MM.1S (cell line): ENCODE results near the gene YIPF3.

Experiments
- DNase-seq: peaks from one replicate; pipeline ENCODE4 v3.0.0-alpha.2; 2015
- H2AFZ ChIP-seq: fragments of 300-600 bp; sonication (generic); 2 replicates; pipeline ENCODE4 v1.6.0; 2016; ENCODE audit warnings: antibody characterized with exemption, low read length
- H3F3A ChIP-seq: fragments of 300-600 bp; sonication (generic); 2 replicates; pipeline ENCODE4 v1.6.1; 2016; ENCODE audit warnings: mild to moderate bottlenecking, antibody characterized with exemption, low read length, moderate library complexity, mixed read lengths; ENCODE audit not compliant: insufficient read depth
- H3K27ac ChIP-seq: fragments of 300-600 bp; sonication (generic); 2 replicates; pipeline ENCODE4 v1.5.1; 2016; ENCODE audit warnings: mild to moderate bottlenecking, low read length
- H3K27me3 ChIP-seq: fragments of 300-600 bp; sonication (generic); replicated peaks from 2 replicates; pipeline ENCODE4 v1.6.0; 2016; ENCODE audit warnings: low read length; ENCODE audit not compliant: insufficient read depth
- H3K36me3 ChIP-seq: fragments of 300-600 bp; sonication (generic); replicated peaks from 2 replicates; pipeline ENCODE4 v1.6.1; 2016; ENCODE audit warnings: mild to moderate bottlenecking, low read length, mixed read lengths; ENCODE audit not compliant: insufficient read depth
- H3K4me1 ChIP-seq: fragments of 300-600 bp; sonication (generic); 2 replicates; pipeline ENCODE4 v1.6.1; 2016; ENCODE audit warnings: low read length, mixed read lengths
- H3K4me2 ChIP-seq: fragments of 300-600 bp; sonication (generic); 2 replicates; pipeline ENCODE4 v1.6.0; 2016; ENCODE audit warnings: low read depth, low read length
- H3K4me3 ChIP-seq: fragments of 300-600 bp; sonication (generic); 2 replicates; pipeline ENCODE4 v1.5.1; 2016; ENCODE audit warnings: low read length, mixed read lengths
- H3K79me2 ChIP-seq: fragments of 300-600 bp; sonication (generic); 2 replicates; pipeline ENCODE4 v1.6.1; 2016; ENCODE audit warnings: mixed run types, low read length, mixed read lengths
- H3K9ac ChIP-seq: fragments of 300-600 bp; sonication (generic); 2 replicates; pipeline ENCODE4 v1.6.1; 2016; ENCODE audit warnings: low read length, mixed read lengths
- H3K9me2 ChIP-seq: fragments of 300-600 bp; sonication (generic); replicated peaks from 2 replicates; pipeline ENCODE4 v1.6.1; 2016; ENCODE audit warnings: mild to moderate bottlenecking, low read length, mixed read lengths; ENCODE audit not compliant: insufficient read depth
- H3K9me3 ChIP-seq: fragments of 300-600 bp; sonication (generic); replicated peaks from 2 replicates; pipeline ENCODE4 v1.6.1; 2016; ENCODE audit warnings: mild to moderate bottlenecking, low read length, mixed read lengths; ENCODE audit not compliant: insufficient read depth
- H4K20me1 ChIP-seq: fragments of 300-600 bp; sonication (generic); 2 replicates; pipeline ENCODE4 v1.6.1; 2016; ENCODE audit warnings: mild to moderate bottlenecking, low read length, moderate library complexity, mixed read lengths; ENCODE audit not compliant: insufficient read depth
- EZH2 ChIP-seq: fragments of 300-600 bp; sonication (generic); optimal IDR thresholded peaks from 2 replicates; pipeline ENCODE3; 2017; ENCODE audit warnings: low read depth, mild to moderate bottlenecking, antibody characterized with exemption, low read length, mixed read lengths
- EZH2phosphoT487 ChIP-seq: fragments of 300-600 bp; sonication (generic); IDR thresholded peaks from 2 replicates; pipeline ENCODE4 v1.6.1; 2018; ENCODE audit warnings: antibody characterized with exemption, low read length
- TF ChIP-seq, protein P1 (sequence below): fragments of 300-600 bp; sonication (generic); IDR thresholded peaks from 2 replicates; pipeline ENCODE4 v1.5.1; 2016; ENCODE audit warnings: antibody characterized with exemption, low read length, mixed read lengths

YIPF3 gene

DNA sequence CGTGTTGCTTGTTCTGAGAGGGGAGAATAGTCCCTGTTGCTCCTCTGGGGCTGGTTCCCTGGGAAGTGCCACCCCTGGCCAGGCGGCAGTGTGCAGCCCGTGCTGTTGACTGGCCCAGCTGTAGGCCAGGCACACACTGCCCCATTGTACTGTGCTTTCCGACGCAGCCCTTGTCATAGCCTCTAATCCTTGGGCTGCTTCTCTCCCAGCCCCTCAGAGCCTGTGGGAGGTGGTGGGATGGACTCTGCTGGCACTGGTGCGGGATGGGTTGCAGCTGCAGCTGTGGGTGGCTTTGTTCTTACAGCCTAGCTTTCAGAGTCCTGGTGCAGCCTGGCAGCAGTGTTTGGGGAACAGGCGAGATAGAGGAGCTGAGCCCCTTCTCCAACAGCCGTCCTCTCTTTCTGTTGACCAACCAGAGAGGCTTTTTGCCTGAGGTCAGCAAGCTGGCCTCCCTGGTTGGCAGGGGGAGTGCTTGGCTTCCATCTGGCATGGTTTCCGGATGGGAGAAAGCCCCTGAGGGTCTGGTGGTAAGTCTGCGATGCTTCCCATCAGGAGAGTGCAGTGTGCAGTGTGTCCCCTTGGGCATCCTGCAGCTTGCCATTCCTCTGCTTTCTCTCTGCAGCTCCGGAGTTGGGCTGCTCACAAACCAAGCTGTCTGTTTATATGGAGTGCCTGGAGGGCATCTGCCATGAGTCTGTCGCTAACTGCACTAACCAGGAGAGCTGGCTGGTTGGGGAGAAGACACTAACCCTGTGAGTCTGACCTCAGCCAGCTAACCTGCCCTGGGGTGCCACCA lies 27.3 kb downstream of the YIPF3 start:
- no peaks in the 10 kb centered on the region for H3F3A ChIP-seq

GRCh38 chr6:43488667-43489276 lies 28.0 kb downstream of the YIPF3 start:
- DNase-seq = no peak
- H3K9me3 ChIP-seq = no peaks in the 10 kb centered on the region
- no peaks in the 10 kb centered on the region for H3K4me1 ChIP-seq
- H3K79me2 ChIP-seq = peaks cover 35% of the 10 kb centered on the region
- no peak overlapping the region for H3K9ac ChIP-seq
- H2AFZ ChIP-seq = no peak overlapping the region
- no peaks in the 10 kb centered on the region for H3K27me3 ChIP-seq
- no peaks in the 10 kb centered on the region for H3K9me2 ChIP-seq
- no peak overlapping the region for H3K27ac ChIP-seq
- no peaks in the 10 kb centered on the region for H4K20me1 ChIP-seq
- H3F3A ChIP-seq = no peaks in the 10 kb centered on the region
- no peak overlapping the region for H3K4me2 ChIP-seq
- H3K36me3 ChIP-seq = no peaks in the 10 kb centered on the region
- TF ChIP-seq EZH2 = no peak
- no peak for TF ChIP-seq EZH2phosphoT487
- TF ChIP-seq, protein P1, sequence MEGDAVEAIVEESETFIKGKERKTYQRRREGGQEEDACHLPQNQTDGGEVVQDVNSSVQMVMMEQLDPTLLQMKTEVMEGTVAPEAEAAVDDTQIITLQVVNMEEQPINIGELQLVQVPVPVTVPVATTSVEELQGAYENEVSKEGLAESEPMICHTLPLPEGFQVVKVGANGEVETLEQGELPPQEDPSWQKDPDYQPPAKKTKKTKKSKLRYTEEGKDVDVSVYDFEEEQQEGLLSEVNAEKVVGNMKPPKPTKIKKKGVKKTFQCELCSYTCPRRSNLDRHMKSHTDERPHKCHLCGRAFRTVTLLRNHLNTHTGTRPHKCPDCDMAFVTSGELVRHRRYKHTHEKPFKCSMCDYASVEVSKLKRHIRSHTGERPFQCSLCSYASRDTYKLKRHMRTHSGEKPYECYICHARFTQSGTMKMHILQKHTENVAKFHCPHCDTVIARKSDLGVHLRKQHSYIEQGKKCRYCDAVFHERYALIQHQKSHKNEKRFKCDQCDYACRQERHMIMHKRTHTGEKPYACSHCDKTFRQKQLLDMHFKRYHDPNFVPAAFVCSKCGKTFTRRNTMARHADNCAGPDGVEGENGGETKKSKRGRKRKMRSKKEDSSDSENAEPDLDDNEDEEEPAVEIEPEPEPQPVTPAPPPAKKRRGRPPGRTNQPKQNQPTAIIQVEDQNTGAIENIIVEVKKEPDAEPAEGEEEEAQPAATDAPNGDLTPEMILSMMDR = no peak
- no peak overlapping the region for H3K4me3 ChIP-seq

More for the DNA sequence above, 27.3 kb downstream of the YIPF3 start:
- no peaks in the 10 kb centered on the region for H3K9me2 ChIP-seq
- no peaks in the 10 kb centered on the region for H3K36me3 ChIP-seq
- no peak overlapping the region for H3K27ac ChIP-seq
- H3K27me3 ChIP-seq = no peaks in the 10 kb centered on the region
- no peak for DNase-seq
- no peaks in the 10 kb centered on the region for H3K9me3 ChIP-seq
- H4K20me1 ChIP-seq = no peaks in the 10 kb centered on the region
- H3K79me2 ChIP-seq = peaks cover 35% of the 10 kb centered on the region
- H3K4me1 ChIP-seq = no peaks in the 10 kb centered on the region
- no peak overlapping the region for H3K4me2 ChIP-seq
- no peak overlapping the region for H3K4me3 ChIP-seq
- no peak overlapping the region for H3K9ac ChIP-seq
- TF ChIP-seq, protein P1 = no peak
- no peak for TF ChIP-seq EZH2
- TF ChIP-seq EZH2phosphoT487 = no peak
- no peak overlapping the region for H2AFZ ChIP-seq

- Histone ChIP-seq H3K79me2 (peaks cover 66% of the 10 kb centered on the region), H3K4me3 (no peak overlapping the region), H3K9me3 (no peaks in the 10 kb centered on the region), H3K27me3 (no peaks in the 10 kb centered on the region), H3K4me1 (peaks cover 7% of the 10 kb centered on the region), H3F3A (no peaks in the 10 kb centered on the region), H4K20me1 (no peaks in the 10 kb centered on the region), H3K9ac (no peak overlapping the region), H3K27ac (no peak overlapping the region), H3K9me2 (no peaks in the 10 kb centered on the region), H2AFZ (no peak overlapping the region), H3K4me2 (no peak overlapping the region), H3K36me3 (no peaks in the 10 kb centered on the region)
- TF ChIP-seq EZH2phosphoT487 (no peak), EZH2 (no peak)
- TF ChIP-seq, protein P1 = no peak
- no peak for DNase-seq
Observed at GRCh38 chr6:43481591-43482236, 35.0 kb downstream of the YIPF3 start.
